ENCODE results near the gene COPS2.

- TF ChIP-seq POLR2A (IDR thresholded peaks at IDR 0.05), result no peak
- TF ChIP-seq CTCF (IDR thresholded peaks at IDR 0.05), result no peak
Observed at GRCh38 chr15:49200347-49200746, 44.9 kb upstream of the COPS2 start.

Data from esophagus squamous epithelium (tissue), 4 donors.